ENCODE results near the gene RCL1.
A peak's percentile ranks its signal among the peaks of the same experiment; 100 is the strongest.

Gene RCL1

GRCh38 chr9:4788703-4789102, 4.0 kb upstream of the RCL1 start:
- Histone ChIP-seq H3K18ac (ENCODE audit: low read length) (no peak overlapping the region), H3K4me3 (ENCODE audit: low read length in 2 of 2) (no peak overlapping the region), H2AK5ac (ENCODE audit: low read depth, low read length) (no peak overlapping the region), H4K91ac (ENCODE audit: low read depth, low read length, poor library complexity) (no peak overlapping the region), H3K4ac (ENCODE audit: low read length) (no peak overlapping the region), H2BK15ac (ENCODE audit: low read length) (no peak overlapping the region), H4K8ac (ENCODE audit: low read depth, low read length) (no peak overlapping the region), H2AFZ (ENCODE audit: low read length) (no peak overlapping the region), H3K23ac (ENCODE audit: low read depth, low read length, poor library complexity) (no peak overlapping the region), H3K9me3 (replicated peaks in 1 of 2; ENCODE audit: control insufficient read depth in 2 of 2, insufficient read depth in 1 of 2, low read depth in 1 of 2, low read length in 2 of 2) (no peaks in the 10 kb centered on the region), H3K27me3 (ENCODE audit: control insufficient read depth in 3 of 3, insufficient read depth in 3 of 3, low read depth in 1 of 3, low read length in 3 of 3) (no peaks in the 10 kb centered on the region), H2BK5ac (ENCODE audit: low read length) (no peak overlapping the region), H2BK12ac (ENCODE audit: low read length) (no peak overlapping the region), H3K4me1 (ENCODE audit: control insufficient read depth in 2 of 2, insufficient read depth in 1 of 2, low read depth in 1 of 2, low read length in 2 of 2) (peaks cover 0 to under 1% of the 10 kb centered on the region in 2 donors), H3K4me2 (ENCODE audit: insufficient read depth, low read length, poor library complexity, severe bottlenecking) (no peak overlapping the region), H3K27ac (replicated peaks; ENCODE audit: low read length) (no peak overlapping the region), H2BK120ac (ENCODE audit: low read depth, low read length) (no peak overlapping the region), H3K36me3 (replicated peaks in 1 of 2; ENCODE audit: control insufficient read depth in 2 of 2, insufficient read depth in 2 of 2, low read length in 2 of 2) (no peaks in the 10 kb centered on the region), H3K9ac (ENCODE audit: low read depth, low read length, poor library complexity) (no peak overlapping the region), H3K79me1 (ENCODE audit: low read depth, low read length) (peaks cover 3% of the 10 kb centered on the region), H3K14ac (ENCODE audit: low read length) (no peak overlapping the region)
- no peak for DNase-seq (ENCODE audit: low spot score)
- no CpG with 5 or more reads among the region's 6 CpGs for WGBS, 2 donors (ENCODE audit: extremely low coverage in 2 of 2, insufficient read length in 2 of 2, insufficient replicate concordance in 1 of 2)

GRCh38 chr9:4792054-4792571, 631 bp upstream of the RCL1 start:
- DNase-seq (ENCODE audit: low spot score) = no peak
- Histone ChIP-seq H2BK15ac (ENCODE audit: low read length) (no peak overlapping the region), H4K8ac (ENCODE audit: low read depth, low read length) (no peak overlapping the region), H2BK5ac (ENCODE audit: low read length) (no peak overlapping the region), H3K4me2 (ENCODE audit: insufficient read depth, low read length, poor library complexity, severe bottlenecking) (peak overlapping the region; percentile 78), H2AK5ac (ENCODE audit: low read depth, low read length) (no peak overlapping the region), H3K18ac (ENCODE audit: low read length) (peak overlapping the region; percentile 36), H3K9me3 (replicated peaks in 1 of 2; ENCODE audit: control insufficient read depth in 2 of 2, insufficient read depth in 1 of 2, low read depth in 1 of 2, low read length in 2 of 2) (no peaks in the 10 kb centered on the region), H3K27ac (replicated peaks; ENCODE audit: low read length) (no peak overlapping the region), H2BK120ac (ENCODE audit: low read depth, low read length) (no peak overlapping the region), H2AFZ (ENCODE audit: low read length) (peak overlapping the region; percentile 76), H3K14ac (ENCODE audit: low read length) (no peak overlapping the region), H3K9ac (ENCODE audit: low read depth, low read length, poor library complexity) (peak overlapping the region; percentile 85), H3K4me1 (ENCODE audit: control insufficient read depth in 2 of 2, insufficient read depth in 1 of 2, low read depth in 1 of 2, low read length in 2 of 2) (peaks cover 0 to 7% of the 10 kb centered on the region in 2 donors), H3K36me3 (replicated peaks in 1 of 2; ENCODE audit: control insufficient read depth in 2 of 2, insufficient read depth in 2 of 2, low read length in 2 of 2) (no peaks in the 10 kb centered on the region), H3K4me3 (ENCODE audit: low read length in 2 of 2) (peak overlapping the region; percentile 75 to 79), H4K91ac (ENCODE audit: low read depth, low read length, poor library complexity) (no peak overlapping the region), H3K79me1 (ENCODE audit: low read depth, low read length) (peaks cover 3% of the 10 kb centered on the region), H3K4ac (ENCODE audit: low read length) (no peak overlapping the region), H3K23ac (ENCODE audit: low read depth, low read length, poor library complexity) (no peak overlapping the region), H2BK12ac (ENCODE audit: low read length) (no peak overlapping the region), H3K27me3 (ENCODE audit: control insufficient read depth in 3 of 3, insufficient read depth in 3 of 3, low read depth in 1 of 3, low read length in 3 of 3) (no peaks in the 10 kb centered on the region)
- WGBS, 2 donors (ENCODE audit: extremely low coverage in 2 of 2, insufficient read length in 2 of 2, insufficient replicate concordance in 1 of 2) = no CpG with 5 or more reads among the region's 23 CpGs

DNA sequence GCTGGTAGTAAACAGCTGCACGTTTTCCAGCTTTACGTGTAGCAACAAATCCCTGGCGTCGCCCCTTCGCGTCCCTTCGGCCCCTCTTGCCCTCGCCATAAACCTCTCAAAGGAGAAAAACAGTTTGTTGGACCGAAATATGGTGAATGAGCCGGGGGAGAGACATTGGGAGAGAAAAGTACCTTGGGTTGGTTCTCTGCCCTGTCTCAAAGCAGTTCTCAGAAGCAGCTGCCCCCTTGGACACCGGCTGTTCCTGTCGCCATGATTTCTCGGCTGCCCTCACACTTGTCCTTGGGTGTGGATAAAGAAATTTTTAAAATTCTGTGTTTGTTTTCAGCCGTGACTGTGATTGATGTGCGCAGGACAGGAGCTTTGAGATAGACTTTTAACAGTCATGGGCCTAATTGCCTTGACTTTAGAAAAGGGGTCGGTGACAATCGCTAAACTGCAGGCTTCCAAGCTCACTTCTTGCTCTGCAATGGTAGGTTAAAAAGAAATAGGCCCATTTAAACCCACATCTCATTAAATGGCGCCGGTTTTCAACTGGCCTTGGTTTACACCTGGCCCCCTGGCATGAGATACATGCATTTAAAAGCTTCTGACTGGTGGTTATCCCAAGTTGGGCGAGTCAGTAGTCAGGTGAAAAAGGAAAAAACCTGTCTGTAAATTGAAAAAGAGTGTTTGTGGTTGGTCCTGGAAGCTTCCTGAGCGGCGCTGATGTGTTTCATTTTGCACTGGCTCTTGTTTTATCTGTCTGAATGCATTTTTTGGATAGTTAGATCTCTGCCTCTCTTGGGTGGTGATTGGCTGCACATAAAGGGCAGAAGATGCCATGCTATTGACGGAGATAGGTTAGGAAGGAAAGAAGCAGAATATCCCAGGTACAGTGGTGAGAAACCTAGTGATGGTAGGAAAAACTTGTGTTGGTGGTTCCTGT, 983 bp downstream of the RCL1 start:
- Histone ChIP-seq H3K4me2 (ENCODE audit: insufficient read depth, low read length, poor library complexity, severe bottlenecking) (peak overlapping the region; percentile 76), H3K4me1 (ENCODE audit: control insufficient read depth in 2 of 2, insufficient read depth in 1 of 2, low read depth in 1 of 2, low read length in 2 of 2) (peaks cover 0 to 13% of the 10 kb centered on the region in 2 donors), H3K27me3 (ENCODE audit: control insufficient read depth in 3 of 3, insufficient read depth in 3 of 3, low read depth in 1 of 3, low read length in 3 of 3) (no peaks in the 10 kb centered on the region), H4K8ac (ENCODE audit: low read depth, low read length) (no peak overlapping the region), H3K4me3 (ENCODE audit: low read length in 2 of 2) (peak overlapping the region; percentile 79 to 86), H2BK5ac (ENCODE audit: low read length) (peak overlapping the region; percentile 91), H3K79me1 (ENCODE audit: low read depth, low read length) (peaks cover 3% of the 10 kb centered on the region), H3K36me3 (replicated peaks in 1 of 2; ENCODE audit: control insufficient read depth in 2 of 2, insufficient read depth in 2 of 2, low read length in 2 of 2) (no peaks in the 10 kb centered on the region), H2AK5ac (ENCODE audit: low read depth, low read length) (peak overlapping the region; percentile 62), H2AFZ (ENCODE audit: low read length) (peak overlapping the region; percentile 99), H3K23ac (ENCODE audit: low read depth, low read length, poor library complexity) (peak overlapping the region; percentile 86), H3K9ac (ENCODE audit: low read depth, low read length, poor library complexity) (no peak overlapping the region), H3K27ac (replicated peaks; ENCODE audit: low read length) (no peak overlapping the region), H3K4ac (ENCODE audit: low read length) (no peak overlapping the region), H2BK120ac (ENCODE audit: low read depth, low read length) (no peak overlapping the region), H3K18ac (ENCODE audit: low read length) (no peak overlapping the region), H3K9me3 (replicated peaks in 1 of 2; ENCODE audit: control insufficient read depth in 2 of 2, insufficient read depth in 1 of 2, low read depth in 1 of 2, low read length in 2 of 2) (no peaks in the 10 kb centered on the region), H2BK15ac (ENCODE audit: low read length) (no peak overlapping the region), H4K91ac (ENCODE audit: low read depth, low read length, poor library complexity) (no peak overlapping the region), H3K14ac (ENCODE audit: low read length) (no peak overlapping the region), H2BK12ac (ENCODE audit: low read length) (no peak overlapping the region)
- no peak for DNase-seq (ENCODE audit: low spot score)
- no CpG with 5 or more reads among the region's 23 CpGs for WGBS, 2 donors (ENCODE audit: extremely low coverage in 2 of 2, insufficient read length in 2 of 2, insufficient replicate concordance in 1 of 2)

DNA sequence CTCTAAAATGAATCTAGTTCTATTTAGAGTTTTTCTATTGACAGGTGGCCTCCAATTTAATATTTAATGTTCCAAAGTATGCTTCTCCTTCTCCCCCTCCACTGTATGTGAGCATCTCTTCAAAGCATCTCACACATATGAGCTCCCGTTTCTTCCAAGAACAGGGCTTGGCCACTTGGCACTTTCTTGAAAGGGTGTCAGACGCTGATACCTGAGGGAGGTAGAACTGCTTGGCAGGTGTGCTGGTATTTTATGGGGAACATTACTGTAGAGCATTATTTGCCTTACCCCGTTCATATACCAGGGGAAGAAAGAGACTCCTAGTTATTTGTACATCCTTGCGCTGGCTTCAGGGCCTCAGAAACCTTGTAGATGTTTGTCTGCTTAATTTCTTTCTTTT, 1.9 kb downstream of the RCL1 start:
- Histone ChIP-seq H3K4me1 (ENCODE audit: control insufficient read depth in 2 of 2, insufficient read depth in 1 of 2, low read depth in 1 of 2, low read length in 2 of 2) (peaks cover 0 to 13% of the 10 kb centered on the region in 2 donors), H2AFZ (ENCODE audit: low read length) (no peak overlapping the region), H2AK5ac (ENCODE audit: low read depth, low read length) (no peak overlapping the region), H3K27ac (replicated peaks; ENCODE audit: low read length) (no peak overlapping the region), H3K79me1 (ENCODE audit: low read depth, low read length) (peaks cover 4% of the 10 kb centered on the region), H2BK15ac (ENCODE audit: low read length) (no peak overlapping the region), H3K18ac (ENCODE audit: low read length) (no peak overlapping the region), H3K4ac (ENCODE audit: low read length) (no peak overlapping the region), H4K8ac (ENCODE audit: low read depth, low read length) (no peak overlapping the region), H2BK12ac (ENCODE audit: low read length) (no peak overlapping the region), H3K23ac (ENCODE audit: low read depth, low read length, poor library complexity) (no peak overlapping the region), H3K4me2 (ENCODE audit: insufficient read depth, low read length, poor library complexity, severe bottlenecking) (no peak overlapping the region), H3K9me3 (replicated peaks in 1 of 2; ENCODE audit: control insufficient read depth in 2 of 2, insufficient read depth in 1 of 2, low read depth in 1 of 2, low read length in 2 of 2) (no peaks in the 10 kb centered on the region), H3K4me3 (ENCODE audit: low read length in 2 of 2) (no peak overlapping the region), H2BK5ac (ENCODE audit: low read length) (no peak overlapping the region), H3K36me3 (replicated peaks in 1 of 2; ENCODE audit: control insufficient read depth in 2 of 2, insufficient read depth in 2 of 2, low read length in 2 of 2) (no peaks in the 10 kb centered on the region), H3K14ac (ENCODE audit: low read length) (no peak overlapping the region), H2BK120ac (ENCODE audit: low read depth, low read length) (no peak overlapping the region), H3K9ac (ENCODE audit: low read depth, low read length, poor library complexity) (no peak overlapping the region), H4K91ac (ENCODE audit: low read depth, low read length, poor library complexity) (no peak overlapping the region), H3K27me3 (ENCODE audit: control insufficient read depth in 3 of 3, insufficient read depth in 3 of 3, low read depth in 1 of 3, low read length in 3 of 3) (no peaks in the 10 kb centered on the region)
- DNase-seq (ENCODE audit: low spot score) = no peak
- WGBS, 2 donors (ENCODE audit: extremely low coverage in 2 of 2, insufficient read length in 2 of 2, insufficient replicate concordance in 1 of 2) = no CpG with 5 or more reads among the region's 4 CpGs

All from neuronal stem cell (in vitro differentiated cells).